ENCODE data around the gene FBXO48. TPM values are rescaled to one million over a fixed set of nuclear protein-coding genes. Genes with fewer than 3 reads are reported as not detected.

The FBXO48 gene
- total RNA-seq, 8 experiments from 2014 or later, result 0.54 to 1.5 (median 0.82) TPM

DNA sequence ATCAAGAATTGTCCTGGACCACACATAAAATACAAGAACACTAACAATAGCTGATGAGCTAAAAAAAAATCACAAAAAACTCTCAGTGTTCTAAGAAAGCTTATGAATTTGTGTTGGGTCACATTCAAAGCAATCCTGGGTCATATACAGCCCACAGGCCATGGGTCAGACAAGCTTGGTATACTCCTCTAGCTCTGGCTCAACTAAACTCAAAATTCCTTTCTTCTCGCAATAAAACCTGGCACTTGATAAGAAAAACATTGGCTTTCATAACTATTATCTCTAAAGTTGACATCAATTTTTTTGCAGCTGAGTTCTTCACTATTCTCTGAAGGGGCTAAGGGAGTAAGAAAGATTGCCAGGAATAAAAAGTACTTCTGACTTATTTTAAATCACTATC lies 38.3 kb downstream of the FBXO48 start:
- in situ Hi-C loops (cut with MboI; ENCODE audit: low pct_unique_long_range_greater_than_20kb in 2 of 9, low sequenced_read_pairs in 9 of 9, unreplicated experiment in 9 of 9), result loop anchor here in 5 of 9 experiments (25.0 kb wide), 3 partner anchors 116 to 316 kb away; partner anchors contain the start of gene CNRIP1 (in 1 of the 5)
- no peak overlapping the region for H3K27ac ChIP-seq
- ATAC-seq (replicated peaks in 6 of 8), result no peak
- H3K4me1 ChIP-seq (replicated peaks in 1 of 2), result no peaks in the 10 kb centered on the region
- H3K4me3 ChIP-seq, result no peak overlapping the region
- 38 to 100% (median 100%) methylated on average over 1 of the region's 1 CpG; no CpG with 5 or more reads in 2 of the 10 experiments for WGBS, 10 experiments

DNA sequence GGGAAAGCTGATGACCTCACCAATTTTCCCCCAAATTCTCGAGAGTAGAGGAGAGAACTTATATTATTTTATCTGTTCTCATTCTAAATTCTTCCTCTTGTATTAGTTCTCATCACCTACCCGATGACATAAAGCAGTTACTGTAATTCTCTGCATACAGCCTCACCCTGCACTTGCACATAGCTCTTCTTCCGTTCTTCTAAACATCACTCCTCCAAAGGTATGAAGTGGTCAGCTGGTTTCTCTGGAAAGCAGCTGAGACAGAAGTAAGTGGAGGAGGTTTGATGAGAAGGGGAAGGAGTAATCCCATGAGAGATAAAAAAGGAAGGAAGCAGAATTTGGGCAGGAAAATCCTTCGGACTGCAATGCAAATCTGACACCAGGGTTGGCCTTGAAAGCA lies 39.0 kb downstream of the FBXO48 start:
- H3K4me1 ChIP-seq (replicated peaks in 1 of 2), result no peaks in the 10 kb centered on the region
- in situ Hi-C loops (cut with MboI; ENCODE audit: low pct_unique_long_range_greater_than_20kb in 2 of 9, low sequenced_read_pairs in 9 of 9, unreplicated experiment in 9 of 9), result loop anchor here in 5 of 9 experiments (25.0 kb wide), 3 partner anchors 116 to 316 kb away; partner anchors contain the start of gene CNRIP1 (in 1 of the 5)
- ATAC-seq (replicated peaks in 6 of 8), result peak in 3 of 8 experiments; percentile 47 to 77 (median 61)
- H3K4me3 ChIP-seq, result no peak overlapping the region
- H3K27ac ChIP-seq, result no peak overlapping the region
- WGBS, 10 experiments, result 0 to 78% (median 64%) methylated on average over 2 to 4 of the region's 4 CpGs; no CpG with 5 or more reads in 2 of the 10 experiments

DNA sequence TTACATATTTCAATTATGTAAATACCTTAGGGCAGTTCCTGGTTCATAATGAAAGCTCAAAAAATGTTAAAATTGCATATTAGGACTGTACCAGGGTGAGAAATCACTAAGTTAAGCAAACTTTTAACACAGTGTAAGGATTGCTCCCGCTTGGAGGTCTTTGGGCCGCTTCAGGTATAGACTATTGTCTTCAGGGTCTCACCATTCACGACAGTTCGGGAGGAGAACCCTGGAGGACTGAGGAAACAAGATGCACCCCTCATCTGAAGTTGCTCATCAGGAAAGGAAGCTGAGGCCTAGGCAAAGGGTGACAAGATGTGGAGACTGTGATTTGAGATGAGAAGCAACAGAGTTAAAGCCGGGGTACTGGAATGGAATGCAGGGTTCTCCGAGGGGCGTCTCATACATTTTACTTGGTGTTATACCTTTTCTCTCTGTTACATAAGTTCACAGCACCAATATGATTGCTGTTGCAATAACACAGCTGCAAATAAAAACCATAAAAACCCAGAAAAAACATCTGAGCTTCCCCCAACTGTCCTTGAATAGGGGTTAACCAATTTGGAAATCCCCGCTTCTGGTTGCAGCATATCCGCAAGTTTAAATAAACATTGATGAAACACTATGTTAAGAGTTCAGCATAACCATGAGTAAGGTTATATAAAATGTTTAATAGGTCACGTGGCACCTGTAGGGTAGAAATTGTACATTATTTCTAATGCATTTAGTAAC lies 40.1 kb downstream of the FBXO48 start:
- 18 to 96% (median 90%) methylated on average over 2 to 9 of the region's 10 CpGs for WGBS, 10 experiments
- Histone ChIP-seq H3K4me1 (replicated peaks in 1 of 2) (no peaks in the 10 kb centered on the region), H3K4me3 (no peak overlapping the region), H3K27ac (no peak overlapping the region)
- peak in 3 of 8 experiments; percentile 10 to 84 (median 40) for ATAC-seq (replicated peaks in 6 of 8)
- in situ Hi-C loops (cut with MboI; ENCODE audit: low pct_unique_long_range_greater_than_20kb in 2 of 9, low sequenced_read_pairs in 9 of 9, unreplicated experiment in 9 of 9), result loop anchor here in 5 of 9 experiments (25.0 kb wide), 3 partner anchors 115 to 315 kb away; partner anchors contain the start of gene CNRIP1 (in 1 of the 5)

DNA sequence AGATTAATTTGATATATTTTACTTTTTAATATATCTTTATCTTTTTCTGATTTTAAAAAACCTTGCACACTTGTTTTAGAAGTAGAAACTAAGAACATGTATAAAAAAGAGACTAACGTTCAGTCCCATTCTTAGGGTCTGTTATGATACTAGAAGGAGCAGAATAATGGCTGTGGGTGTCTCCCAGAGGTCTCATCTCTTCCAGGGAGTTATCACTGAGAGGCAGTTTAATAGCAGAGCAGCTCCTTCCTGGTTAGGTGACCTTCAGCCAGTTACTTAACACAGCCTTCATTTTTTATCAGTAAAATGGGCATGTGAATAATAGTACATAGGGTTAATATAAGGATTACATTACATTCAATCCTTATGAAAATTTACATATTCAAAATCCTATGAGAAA lies 40.6 kb downstream of the FBXO48 start:
- no peak overlapping the region for H3K27ac ChIP-seq
- no peak overlapping the region for H3K4me3 ChIP-seq
- in situ Hi-C loops (cut with MboI; ENCODE audit: low pct_unique_long_range_greater_than_20kb in 2 of 9, low sequenced_read_pairs in 9 of 9, unreplicated experiment in 9 of 9), result loop anchor here in 5 of 9 experiments (25.0 kb wide), 3 partner anchors 114 to 314 kb away; partner anchors contain the start of gene CNRIP1 (in 1 of the 5)
- no peak for ATAC-seq (replicated peaks in 6 of 8)
- no peaks in the 10 kb centered on the region for H3K4me1 ChIP-seq (replicated peaks in 1 of 2)
- WGBS, 10 experiments, result 25 to 88% (median 70%) methylated on average over 1 of the region's 1 CpG; no CpG with 5 or more reads in 1 of the 10 experiments

DNA sequence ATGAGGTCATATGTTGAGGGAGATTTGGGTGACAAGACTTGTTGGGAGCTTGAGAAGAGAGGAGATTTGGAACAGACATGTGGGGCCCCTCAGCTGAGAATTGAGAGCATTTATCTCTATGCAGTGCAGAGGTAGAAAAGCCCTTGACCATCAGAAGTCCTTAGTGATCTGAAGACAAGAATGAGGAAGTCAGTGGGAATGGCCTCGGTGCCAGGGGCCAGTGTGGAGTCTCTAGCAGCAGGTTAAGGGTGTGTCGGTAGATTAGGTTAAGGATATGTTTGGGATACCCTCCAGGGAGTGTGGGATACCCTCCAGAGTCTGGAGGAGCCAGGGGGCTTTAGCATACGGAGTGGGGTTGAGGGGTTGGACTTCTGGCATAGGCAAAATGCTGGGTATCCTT lies 41.6 kb downstream of the FBXO48 start:
- peaks cover 6% of the 10 kb centered on the region in 2 donors for H3K4me1 ChIP-seq (replicated peaks in 1 of 2)
- ATAC-seq (replicated peaks in 6 of 8), result no peak
- 34 to 93% (median 60%) methylated on average over 2 to 3 of the region's 3 CpGs; no CpG with 5 or more reads in 4 of the 10 experiments for WGBS, 10 experiments
- H3K27ac ChIP-seq, result no peak overlapping the region
- no peak overlapping the region for H3K4me3 ChIP-seq
- in situ Hi-C loops (cut with MboI; ENCODE audit: low pct_unique_long_range_greater_than_20kb in 2 of 9, low sequenced_read_pairs in 9 of 9, unreplicated experiment in 9 of 9), result loop anchor here in 5 of 9 experiments (25.0 kb wide), 3 partner anchors 113 to 313 kb away; partner anchors contain the start of gene CNRIP1 (in 1 of the 5)

DNA sequence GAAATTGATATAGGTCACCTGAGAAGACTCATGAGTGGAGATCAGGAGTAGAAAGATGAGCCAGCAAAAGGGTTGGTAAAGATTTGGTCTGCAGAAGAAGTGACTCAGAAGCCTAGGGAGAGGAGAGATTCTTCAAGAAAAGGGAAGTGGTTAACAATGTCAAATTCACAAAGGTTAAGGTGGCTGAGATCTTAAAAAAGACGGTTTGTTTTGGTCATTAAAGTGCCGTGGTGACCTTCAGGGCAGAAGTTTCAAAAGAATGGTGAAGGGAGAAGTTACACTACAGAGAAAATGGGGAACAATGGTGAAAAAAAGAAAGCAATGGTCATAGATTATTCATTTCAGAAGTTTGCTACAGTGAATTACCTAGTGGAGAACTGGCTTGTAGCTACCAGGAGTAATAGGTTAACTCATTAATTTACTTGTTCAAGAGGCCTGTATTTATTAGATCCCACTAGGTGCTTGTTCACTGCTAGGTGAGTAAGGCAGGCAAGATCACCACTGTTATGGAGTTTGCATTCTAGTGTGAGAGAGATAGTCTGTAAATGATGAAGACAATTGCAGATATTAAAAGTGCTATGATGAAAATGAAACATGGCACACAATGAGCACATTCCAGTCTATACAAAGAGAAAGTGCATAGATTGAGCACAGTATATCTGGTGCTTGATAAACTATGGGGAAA lies 43.0 kb downstream of the FBXO48 start:
- Histone ChIP-seq H3K4me3 (no peak overlapping the region), H3K4me1 (replicated peaks in 1 of 2) (peaks cover 16 to 18% of the 10 kb centered on the region in 2 donors), H3K27ac (no peak overlapping the region)
- in situ Hi-C loops (cut with MboI; ENCODE audit: low pct_unique_long_range_greater_than_20kb in 2 of 9, low sequenced_read_pairs in 9 of 9, unreplicated experiment in 9 of 9), result no loop called here
- 29 to 80% (median 47%) methylated on average over 1 to 2 of the region's 2 CpGs; no CpG with 5 or more reads in 1 of the 10 experiments for WGBS, 10 experiments
- ATAC-seq (replicated peaks in 6 of 8), result no peak

DNA sequence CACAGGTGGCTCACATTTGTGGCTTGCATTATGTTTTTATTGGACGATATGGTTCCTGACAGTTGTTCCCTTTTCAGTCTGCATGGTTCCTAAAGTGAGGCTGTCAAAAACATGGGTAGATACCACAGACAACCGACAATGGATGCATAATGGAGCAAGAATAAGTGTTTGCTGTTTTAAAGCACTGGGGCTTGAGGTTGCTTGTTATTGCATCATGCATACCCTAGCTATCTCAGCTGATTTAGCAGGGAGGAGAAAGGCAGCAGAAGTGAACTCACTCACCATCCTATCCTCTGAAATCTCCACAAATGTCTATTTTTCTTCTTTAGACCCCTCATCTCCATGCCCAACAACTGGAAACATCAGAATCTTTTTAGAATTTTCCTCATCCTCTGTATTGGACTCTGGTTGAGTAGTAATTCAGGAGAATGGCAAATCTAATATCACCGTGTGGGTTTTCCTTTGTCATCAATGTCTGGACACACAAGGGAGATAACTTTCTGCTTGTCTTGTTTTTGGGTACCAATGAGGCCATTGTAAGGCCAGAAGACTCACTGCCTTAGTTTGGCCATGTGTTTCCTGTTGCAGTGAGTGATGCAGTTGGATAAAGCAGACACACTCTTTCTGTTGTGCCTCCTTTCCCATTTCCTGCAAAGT lies 46.7 kb downstream of the FBXO48 start:
- Histone ChIP-seq H3K27ac (peak overlapping the region; percentile 79 to 88), H3K4me3 (no peak overlapping the region), H3K4me1 (replicated peaks in 1 of 2) (peaks cover 18 to 23% of the 10 kb centered on the region in 2 donors)
- ATAC-seq (replicated peaks in 6 of 8), result peak in 5 of 8 experiments; percentile 73 to 98 (median 96)
- in situ Hi-C loops (cut with MboI; ENCODE audit: low pct_unique_long_range_greater_than_20kb in 2 of 9, low sequenced_read_pairs in 9 of 9, unreplicated experiment in 9 of 9), result no loop called here
- 0 to 100% (median 67%) methylated on average over 1 to 3 of the region's 3 CpGs; no CpG with 5 or more reads in 1 of the 10 experiments for WGBS, 10 experiments

DNA sequence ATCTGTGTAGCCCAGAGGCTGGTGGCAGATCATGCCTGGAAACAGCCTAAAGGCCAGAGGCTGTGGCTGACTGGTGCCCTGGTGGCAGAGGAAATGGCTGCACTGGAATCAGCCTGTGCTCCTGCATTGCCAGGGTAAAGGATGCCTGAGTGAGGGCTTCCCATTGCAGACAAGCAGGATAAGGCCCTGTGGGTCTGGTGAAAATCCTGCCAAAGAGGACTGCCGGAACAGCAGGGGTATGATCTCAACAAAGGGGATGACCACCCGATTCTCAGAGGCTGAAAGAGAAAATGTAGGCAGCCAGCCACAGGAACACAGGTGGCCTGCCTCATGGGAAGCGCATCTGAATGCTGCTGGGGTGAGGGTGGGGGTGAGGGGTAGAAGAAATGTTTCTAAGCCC lies 48.2 kb downstream of the FBXO48 start:
- no peak overlapping the region for H3K27ac ChIP-seq
- WGBS, 10 experiments, result 48 to 100% (median 86%) methylated on average over 1 to 2 of the region's 3 CpGs; no CpG with 5 or more reads in 6 of the 10 experiments
- H3K4me3 ChIP-seq, result no peak overlapping the region
- ATAC-seq (replicated peaks in 6 of 8), result no peak
- in situ Hi-C loops (cut with MboI; ENCODE audit: low pct_unique_long_range_greater_than_20kb in 2 of 9, low sequenced_read_pairs in 9 of 9, unreplicated experiment in 9 of 9), result no loop called here
- peaks cover 18 to 23% of the 10 kb centered on the region in 2 donors for H3K4me1 ChIP-seq (replicated peaks in 1 of 2)

DNA sequence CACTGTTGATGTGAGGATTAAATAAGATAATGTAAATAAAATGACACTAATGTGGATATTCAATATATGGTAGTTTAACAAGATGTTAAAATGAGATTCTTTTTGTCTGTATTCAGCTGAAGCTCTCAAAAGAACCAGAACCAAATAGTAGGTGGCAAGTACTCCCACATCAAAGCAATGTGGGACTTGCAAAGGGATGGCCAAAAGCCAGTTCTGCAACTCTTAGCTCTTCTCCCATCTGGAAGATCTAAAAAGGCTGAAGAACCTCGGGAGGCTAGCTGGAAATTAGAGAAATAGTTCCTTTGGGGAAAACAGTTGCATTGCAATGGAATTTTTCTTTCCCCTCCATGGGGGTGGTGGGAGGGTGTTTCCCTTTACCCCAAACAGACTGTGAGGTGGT lies 48.7 kb downstream of the FBXO48 start:
- Histone ChIP-seq H3K4me1 (replicated peaks in 1 of 2) (peaks cover 18 to 25% of the 10 kb centered on the region in 2 donors), H3K4me3 (no peak overlapping the region), H3K27ac (no peak overlapping the region)
- 14 to 60% (median 29%) methylated on average over 1 of the region's 1 CpG; no CpG with 5 or more reads in 3 of the 10 experiments for WGBS, 10 experiments
- in situ Hi-C loops (cut with MboI; ENCODE audit: low pct_unique_long_range_greater_than_20kb in 2 of 9, low sequenced_read_pairs in 9 of 9, unreplicated experiment in 9 of 9), result no loop called here
- no peak for ATAC-seq (replicated peaks in 6 of 8)

DNA sequence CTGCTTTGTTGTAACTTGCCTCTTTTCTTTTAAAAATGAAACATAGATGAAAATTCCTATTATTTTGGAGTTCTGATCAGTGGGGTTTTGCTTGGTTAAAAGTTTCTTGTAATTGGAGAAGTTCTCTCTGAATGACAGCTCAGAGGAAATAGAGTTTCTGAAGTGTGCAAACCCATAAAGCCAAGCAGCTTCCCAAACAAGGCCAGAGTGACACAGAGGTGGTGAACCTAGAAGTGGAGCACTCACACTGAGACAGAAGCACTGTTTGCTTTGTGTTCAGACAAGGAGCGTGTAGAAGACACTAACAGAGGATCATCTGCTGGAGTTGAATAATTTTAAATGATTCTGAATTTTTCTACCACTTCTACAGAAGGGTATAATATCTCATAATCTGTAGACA lies 49.2 kb downstream of the FBXO48 start:
- 0 to 86% (median 80%) methylated on average over 1 of the region's 1 CpG; no CpG with 5 or more reads in 5 of the 10 experiments for WGBS, 10 experiments
- in situ Hi-C loops (cut with MboI; ENCODE audit: low pct_unique_long_range_greater_than_20kb in 2 of 9, low sequenced_read_pairs in 9 of 9, unreplicated experiment in 9 of 9), result no loop called here
- H3K4me1 ChIP-seq (replicated peaks in 1 of 2), result peaks cover 18 to 25% of the 10 kb centered on the region in 2 donors
- no peak overlapping the region for H3K4me3 ChIP-seq
- no peak overlapping the region for H3K27ac ChIP-seq
- ATAC-seq (replicated peaks in 6 of 8), result no peak

DNA sequence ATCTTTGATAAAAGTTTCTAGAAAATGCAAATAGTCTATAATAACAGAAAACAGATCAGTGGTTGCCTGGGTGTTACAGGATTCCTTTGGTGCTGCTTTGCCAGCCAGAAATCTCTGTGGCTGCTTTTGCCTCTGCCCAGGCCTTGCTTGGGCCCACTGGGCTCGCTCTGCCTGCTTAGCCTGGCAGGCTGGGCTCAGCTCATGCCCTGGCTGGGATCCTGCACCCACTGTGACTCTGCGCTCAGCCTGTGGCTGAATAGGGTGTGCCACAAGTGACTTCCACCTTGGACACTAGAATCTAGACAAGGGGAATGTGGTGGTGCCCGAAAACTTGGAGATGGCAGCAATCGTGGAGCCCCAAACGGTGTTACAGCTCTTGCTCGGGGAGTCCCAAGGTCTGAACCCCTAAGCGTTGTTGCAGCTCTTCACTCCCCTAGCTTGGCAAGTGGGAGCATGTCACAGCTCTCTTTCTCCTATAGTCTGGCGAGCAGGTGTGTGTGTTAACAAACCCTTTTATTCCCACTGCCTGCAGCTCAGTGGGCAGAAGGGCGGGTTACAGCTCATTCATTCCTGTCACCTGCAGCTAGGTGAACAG lies 50.9 kb downstream of the FBXO48 start:
- 67 to 100% (median 83%) methylated on average over 1 to 4 of the region's 9 CpGs; no CpG with 5 or more reads in 1 of the 10 experiments for WGBS, 10 experiments
- H3K27ac ChIP-seq, result no peak overlapping the region
- in situ Hi-C loops (cut with MboI; ENCODE audit: low pct_unique_long_range_greater_than_20kb in 2 of 9, low sequenced_read_pairs in 9 of 9, unreplicated experiment in 9 of 9), result no loop called here
- ATAC-seq (replicated peaks in 6 of 8), result no peak
- peaks cover 18 to 25% of the 10 kb centered on the region in 2 donors for H3K4me1 ChIP-seq (replicated peaks in 1 of 2)
- H3K4me3 ChIP-seq, result no peak overlapping the region

DNA sequence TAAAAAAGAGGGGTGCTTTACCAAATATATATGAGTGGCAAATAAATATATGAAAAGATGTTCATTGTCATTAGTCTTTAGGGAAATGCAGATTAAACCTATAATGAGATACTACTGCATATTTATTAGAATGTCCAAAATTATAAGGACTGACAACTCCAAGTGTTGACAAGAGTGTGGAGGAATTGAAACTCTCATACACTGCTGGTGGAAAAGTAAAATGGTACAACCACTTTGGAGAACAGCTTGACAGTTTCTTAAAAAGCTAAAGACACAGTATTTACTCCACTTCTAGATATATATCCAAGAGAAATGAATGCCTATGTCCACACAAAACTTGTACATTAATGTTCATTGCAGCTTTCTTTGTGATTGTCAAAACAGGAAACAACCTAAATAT lies 51.6 kb downstream of the FBXO48 start:
- no peak overlapping the region for H3K27ac ChIP-seq
- no peak for ATAC-seq (replicated peaks in 6 of 8)
- in situ Hi-C loops (cut with MboI; ENCODE audit: low pct_unique_long_range_greater_than_20kb in 2 of 9, low sequenced_read_pairs in 9 of 9, unreplicated experiment in 9 of 9), result no loop called here
- peaks cover 12 to 19% of the 10 kb centered on the region in 2 donors for H3K4me1 ChIP-seq (replicated peaks in 1 of 2)
- H3K4me3 ChIP-seq, result no peak overlapping the region
